SJSA1 (cell line): ENCODE measurements around the gene CALR3. TPM values are rescaled to one million over a fixed set of nuclear protein-coding genes. Genes with fewer than 3 reads are reported as not detected.

Experiments
- DNase-seq, 2 experiments: peaks; one replicate each; pipeline ENCODE4 v3.0.0-alpha.2; 2015 to 2020; ENCODE audit warnings: low spot score in 2 of 2, low read depth in 1 of 2
- H3K27ac ChIP-seq: fragments of 250-450 bp; sonication (Bioruptor Pico); 2 replicates; pipeline ENCODE4 v1.5.1; 2020; ENCODE audit warnings: mild to moderate bottlenecking, moderate library complexity
- H3K27me3 ChIP-seq: fragments of 250-450 bp; sonication (Bioruptor Pico); replicated peaks from 2 replicates; pipeline ENCODE4 v1.5.1; 2020; ENCODE audit warnings: mild to moderate bottlenecking, moderate library complexity
- H3K36me3 ChIP-seq: fragments of 250-450 bp; sonication (Bioruptor Pico); 2 replicates; pipeline ENCODE4 v1.5.1; 2020; ENCODE audit warnings: mild to moderate bottlenecking
- H3K4me1 ChIP-seq: fragments of 250-450 bp; sonication (Bioruptor Pico); replicated peaks from 2 replicates; pipeline ENCODE4 v1.6.1; 2021; ENCODE audit warnings: mild to moderate bottlenecking
- H3K4me3 ChIP-seq: fragments of 250-450 bp; sonication (Bioruptor Pico); 2 replicates; pipeline ENCODE4 v1.5.1; 2020; ENCODE audit warnings: mild to moderate bottlenecking
- H3K9me3 ChIP-seq: fragments of 250-450 bp; sonication (Bioruptor Pico); replicated peaks from 2 replicates; pipeline ENCODE4 v1.5.1; 2020; ENCODE audit warnings: mild to moderate bottlenecking
- total RNA-seq: library from RNA; depleted of rRNA; stranded (reverse); fragments of >200 nt; shearing (Covaris generic); gene quantifications from 2 replicates; pipeline ENCODE4 v1.2.3, GENCODE V29; 2014

Gene CALR3
- total RNA-seq, 1 experiment from 2014 or later = not detected

DNA sequence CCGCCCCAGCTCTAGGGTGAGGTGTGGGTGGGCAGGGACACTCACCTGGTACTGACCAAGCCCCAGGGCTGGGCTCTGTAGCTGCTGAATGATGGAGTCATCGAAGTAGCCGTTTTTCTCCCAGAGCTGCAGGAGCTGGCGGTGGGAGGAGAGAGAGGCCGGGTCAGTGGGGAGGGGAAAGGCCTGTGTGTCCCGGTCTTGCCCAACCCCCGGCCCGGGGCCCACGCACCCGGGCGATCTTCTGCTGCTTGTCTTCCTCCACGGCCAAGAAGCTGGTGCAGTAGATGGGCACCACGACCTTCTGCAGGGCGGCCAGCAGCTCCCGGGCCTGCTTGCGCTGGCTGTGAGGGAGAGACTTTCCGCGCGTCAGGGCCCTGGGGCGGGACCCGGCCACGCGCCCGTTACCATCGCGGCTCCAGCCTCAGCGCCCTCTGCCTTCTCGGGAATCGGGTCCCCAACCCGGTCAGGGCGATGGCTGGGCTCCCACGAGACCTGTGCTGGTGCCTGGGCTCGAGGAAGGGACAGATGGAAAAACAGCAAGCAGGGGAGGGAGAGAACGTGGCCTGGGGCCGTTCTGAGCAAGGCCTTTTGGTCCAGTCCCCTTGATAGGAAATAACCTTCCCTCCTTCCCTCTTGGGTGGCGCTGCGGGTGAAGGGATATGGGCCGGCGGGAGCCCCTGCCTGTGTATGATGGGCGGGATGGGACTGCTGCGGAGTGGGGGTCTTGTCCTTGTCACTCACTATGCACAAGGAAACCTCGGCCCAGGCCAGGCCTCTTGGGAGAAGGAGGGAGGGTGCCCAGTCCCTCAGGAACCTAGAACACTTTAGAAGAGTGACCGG, 34.8 kb upstream of the CALR3 start:
- Histone ChIP-seq H3K4me3 (no peak overlapping the region), H3K4me1 (no peaks in the 10 kb centered on the region), H3K36me3 (peaks cover 98% of the 10 kb centered on the region), H3K27ac (no peak overlapping the region), H3K9me3 (no peaks in the 10 kb centered on the region), H3K27me3 (no peaks in the 10 kb centered on the region)
- no peak for DNase-seq

DNA sequence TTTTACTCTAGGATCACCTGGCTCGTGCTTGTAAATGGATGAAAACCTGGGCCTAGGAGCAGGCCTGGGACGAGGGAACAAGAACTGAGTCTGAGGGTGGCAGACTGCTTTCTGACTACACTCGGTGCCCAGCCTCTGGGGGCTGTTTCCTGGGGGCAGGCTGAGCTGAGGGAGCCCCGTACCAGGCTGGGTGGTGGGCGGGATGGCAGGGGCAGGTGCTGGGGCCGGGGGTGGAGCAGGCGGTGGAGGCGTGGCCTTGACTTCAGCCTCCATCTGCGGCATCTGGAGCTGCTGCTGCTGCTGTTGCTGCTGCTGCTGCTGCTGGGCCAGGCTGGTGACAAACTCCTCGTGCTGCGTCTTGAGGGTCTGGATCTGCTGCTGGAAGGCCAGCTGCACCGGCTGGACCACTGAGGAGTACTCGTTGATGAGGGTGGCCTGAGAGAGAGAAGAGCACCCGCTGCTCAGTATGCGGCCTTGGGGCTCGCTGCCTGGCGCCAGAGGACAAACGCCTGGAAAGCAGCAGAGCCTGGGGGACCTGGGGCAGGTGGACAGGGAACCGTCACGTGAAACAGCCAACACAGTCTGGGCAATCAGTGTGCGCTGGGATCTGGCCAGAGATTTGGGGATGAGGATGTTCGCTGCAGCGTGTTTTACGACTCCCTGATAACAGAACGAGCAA, 33.6 kb upstream of the CALR3 start:
- peaks cover 98% of the 10 kb centered on the region for H3K36me3 ChIP-seq
- H3K4me3 ChIP-seq = no peak overlapping the region
- no peaks in the 10 kb centered on the region for H3K9me3 ChIP-seq
- no peaks in the 10 kb centered on the region for H3K27me3 ChIP-seq
- H3K27ac ChIP-seq = no peak overlapping the region
- DNase-seq = no peak
- no peaks in the 10 kb centered on the region for H3K4me1 ChIP-seq

DNA sequence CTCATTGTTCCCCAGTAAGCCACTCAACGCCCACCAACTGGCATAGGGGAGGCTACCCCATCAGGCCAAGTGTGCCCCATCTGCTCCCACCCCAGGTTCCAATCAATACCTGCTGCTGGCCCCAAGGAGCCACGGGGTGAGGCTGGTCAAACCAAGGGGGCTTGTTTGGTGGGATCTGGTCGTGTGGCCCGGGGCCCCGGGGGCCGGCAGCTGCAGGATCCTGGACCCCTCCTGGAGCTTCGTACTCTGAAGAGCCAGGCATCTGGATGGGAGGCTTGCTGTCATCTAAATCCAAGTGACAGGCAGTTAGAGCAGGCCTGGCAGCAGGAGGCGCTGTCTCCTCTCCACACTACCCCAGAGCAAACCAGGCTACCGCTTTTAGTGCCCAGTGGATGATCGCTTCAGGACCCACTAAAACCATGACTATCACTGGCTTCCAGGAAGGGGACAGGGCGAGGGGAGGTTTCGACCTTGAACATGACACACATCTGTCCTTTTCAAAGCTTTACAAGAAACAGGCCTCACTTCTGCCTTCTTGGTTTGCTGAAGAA, 32.1 kb upstream of the CALR3 start:
- DNase-seq = peak in 1 of 2 experiments; percentile 45
- Histone ChIP-seq H3K36me3 (peaks cover 96% of the 10 kb centered on the region), H3K27ac (no peak overlapping the region), H3K27me3 (no peaks in the 10 kb centered on the region), H3K4me1 (no peaks in the 10 kb centered on the region), H3K9me3 (no peaks in the 10 kb centered on the region), H3K4me3 (no peak overlapping the region)

DNA sequence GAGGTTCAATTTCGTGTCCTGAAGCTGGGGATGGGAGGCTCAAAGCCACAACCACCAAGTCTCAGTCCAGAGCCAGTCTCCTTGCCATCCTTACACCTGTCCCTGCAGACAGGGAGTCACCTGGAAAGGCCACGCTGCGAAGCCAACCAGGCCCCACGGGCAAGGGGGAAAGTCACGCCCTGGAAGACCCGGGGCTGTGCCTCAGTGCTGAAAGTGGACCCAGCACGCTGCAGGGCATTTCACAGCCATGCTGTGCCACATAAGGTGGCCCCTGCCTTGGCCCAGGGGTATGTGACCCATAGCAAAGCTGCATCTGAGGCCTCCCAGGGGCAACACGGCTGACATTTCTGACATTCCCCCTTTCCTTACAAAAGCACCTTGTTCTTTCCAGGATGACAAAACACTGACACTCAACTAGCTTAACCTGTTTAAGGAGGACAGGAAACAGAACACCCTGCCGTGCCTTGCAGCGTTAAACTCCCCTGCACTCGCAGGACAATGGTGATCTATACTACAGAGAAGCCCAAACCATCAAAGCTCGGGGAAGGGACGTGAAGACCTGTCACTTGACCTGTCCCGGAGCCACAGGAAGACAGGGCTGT, 31.5 kb upstream of the CALR3 start:
- H3K4me1 ChIP-seq = no peaks in the 10 kb centered on the region
- no peaks in the 10 kb centered on the region for H3K27me3 ChIP-seq
- no peaks in the 10 kb centered on the region for H3K9me3 ChIP-seq
- DNase-seq = no peak
- no peak overlapping the region for H3K27ac ChIP-seq
- no peak overlapping the region for H3K4me3 ChIP-seq
- peaks cover 96% of the 10 kb centered on the region for H3K36me3 ChIP-seq

DNA sequence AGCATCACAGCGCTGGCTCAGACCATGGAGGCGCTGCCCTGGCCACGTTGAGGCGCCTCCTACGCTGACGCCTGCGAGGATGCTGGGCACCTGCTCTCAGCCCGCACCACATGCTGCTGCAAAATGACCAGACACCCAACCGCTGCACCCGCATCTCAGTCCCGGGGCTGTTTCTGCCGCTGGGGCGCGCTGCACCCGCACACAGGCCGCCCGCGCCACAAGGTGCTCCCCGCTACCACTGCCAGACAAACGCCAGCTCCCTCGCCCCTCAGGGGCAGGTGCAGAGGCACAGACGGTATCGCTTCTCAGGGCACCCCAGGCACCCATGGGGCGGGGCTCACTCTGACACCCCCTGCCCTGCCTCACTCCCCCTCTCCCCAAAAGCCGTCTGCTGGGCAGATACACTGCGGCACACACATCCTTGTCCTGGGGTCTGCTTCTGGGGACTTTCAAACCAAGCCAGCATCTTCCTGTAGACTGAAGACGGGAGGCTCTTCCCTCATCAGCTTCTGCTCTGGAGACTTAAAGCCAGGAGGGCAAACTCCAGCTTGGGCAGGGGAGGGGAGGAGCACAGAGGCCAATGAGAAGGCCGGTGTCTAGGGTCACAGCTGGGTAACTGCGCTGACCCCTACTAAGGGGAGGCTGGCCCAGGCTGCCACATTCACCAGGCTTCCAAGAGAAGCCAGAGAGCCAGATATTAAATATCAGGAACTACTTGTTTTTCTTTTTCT, 29.9 kb upstream of the CALR3 start:
- Histone ChIP-seq H3K36me3 (peaks cover 96% of the 10 kb centered on the region), H3K9me3 (no peaks in the 10 kb centered on the region), H3K4me3 (no peak overlapping the region), H3K27ac (no peak overlapping the region), H3K27me3 (no peaks in the 10 kb centered on the region), H3K4me1 (no peaks in the 10 kb centered on the region)
- DNase-seq = no peak

DNA sequence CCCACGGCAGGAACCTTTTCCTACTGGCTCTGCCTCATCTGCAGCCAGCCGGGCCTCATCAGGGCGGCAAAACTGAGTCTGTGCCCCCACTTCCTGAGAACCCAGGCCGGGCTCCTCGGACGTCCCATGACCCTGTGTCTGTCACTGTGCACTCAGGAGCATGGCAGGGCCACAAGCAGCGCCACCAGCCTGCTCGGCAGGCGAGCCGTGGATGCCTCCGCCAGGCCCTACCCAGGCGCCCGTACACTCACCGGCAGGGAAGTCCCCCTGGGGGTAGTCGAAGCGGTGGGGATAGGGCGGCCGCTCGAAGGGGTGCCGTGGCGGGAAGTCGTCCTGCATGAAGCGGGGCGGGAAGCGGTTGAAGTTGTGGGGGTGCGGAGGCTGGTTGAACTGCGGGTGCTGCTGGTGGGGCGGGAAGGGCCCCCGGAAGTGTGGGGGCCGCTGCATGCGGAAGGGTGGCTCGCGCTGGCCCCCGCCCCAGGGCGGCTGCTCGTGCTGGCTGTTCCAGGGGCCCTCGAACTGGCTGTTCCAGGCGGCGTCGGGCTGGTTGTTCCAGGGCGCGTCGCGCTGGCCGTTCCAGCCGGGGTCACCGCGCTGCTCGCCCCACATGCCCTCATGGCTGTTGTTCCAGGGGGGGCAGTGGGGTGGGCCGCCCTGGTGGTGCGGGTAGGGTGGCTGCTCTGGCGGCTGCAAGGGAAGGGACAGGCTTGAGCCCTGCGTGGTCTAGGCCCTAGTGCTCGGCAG, 29.2 kb upstream of the CALR3 start:
- no peak for DNase-seq
- H3K36me3 ChIP-seq = peaks cover 96% of the 10 kb centered on the region
- H3K27ac ChIP-seq = no peak overlapping the region
- H3K4me1 ChIP-seq = no peaks in the 10 kb centered on the region
- no peaks in the 10 kb centered on the region for H3K27me3 ChIP-seq
- H3K9me3 ChIP-seq = no peaks in the 10 kb centered on the region
- no peak overlapping the region for H3K4me3 ChIP-seq

DNA sequence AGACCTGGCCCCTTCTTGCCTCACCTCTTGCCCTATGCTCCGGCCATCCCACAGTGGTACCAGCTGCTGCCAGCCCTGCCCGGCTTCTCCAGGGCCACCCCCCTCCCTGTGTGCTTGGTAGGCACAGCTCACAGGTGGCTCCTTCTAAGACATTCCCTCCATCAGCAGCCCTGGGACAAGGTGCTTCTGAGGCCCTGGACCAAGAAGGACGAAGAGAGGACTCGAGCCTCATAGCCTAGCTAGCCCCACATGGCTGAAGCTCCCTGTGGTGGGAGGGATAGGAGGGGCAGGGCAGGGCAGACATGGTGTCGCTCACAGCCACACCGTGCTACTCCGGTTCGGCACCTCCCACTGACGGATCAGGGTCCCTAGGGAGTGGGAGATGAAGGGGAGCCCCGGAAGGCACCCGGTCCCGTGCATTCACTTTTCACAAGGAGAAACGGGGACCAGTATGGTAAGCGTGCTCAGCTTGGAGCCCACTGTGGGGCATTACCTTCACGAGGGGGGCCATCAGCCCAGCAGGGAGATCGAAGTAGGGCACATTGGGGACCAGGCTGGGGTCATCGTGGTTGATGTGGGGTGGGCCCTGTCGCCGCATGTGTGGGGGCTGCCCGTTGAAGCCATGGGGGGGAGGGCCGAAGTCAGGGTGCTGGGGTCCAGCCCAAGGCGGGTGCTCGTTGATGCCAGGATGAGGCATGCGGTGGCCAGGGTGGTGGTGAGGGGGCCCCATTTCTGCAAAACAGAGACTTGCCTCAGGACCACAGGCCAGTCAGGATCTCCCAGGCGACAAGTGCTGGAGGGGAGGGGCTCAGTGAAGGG, 26.8 kb upstream of the CALR3 start:
- no peak overlapping the region for H3K27ac ChIP-seq
- no peaks in the 10 kb centered on the region for H3K27me3 ChIP-seq
- peaks cover 96% of the 10 kb centered on the region for H3K36me3 ChIP-seq
- no peaks in the 10 kb centered on the region for H3K4me1 ChIP-seq
- no peak for DNase-seq
- H3K9me3 ChIP-seq = no peaks in the 10 kb centered on the region
- H3K4me3 ChIP-seq = no peak overlapping the region

DNA sequence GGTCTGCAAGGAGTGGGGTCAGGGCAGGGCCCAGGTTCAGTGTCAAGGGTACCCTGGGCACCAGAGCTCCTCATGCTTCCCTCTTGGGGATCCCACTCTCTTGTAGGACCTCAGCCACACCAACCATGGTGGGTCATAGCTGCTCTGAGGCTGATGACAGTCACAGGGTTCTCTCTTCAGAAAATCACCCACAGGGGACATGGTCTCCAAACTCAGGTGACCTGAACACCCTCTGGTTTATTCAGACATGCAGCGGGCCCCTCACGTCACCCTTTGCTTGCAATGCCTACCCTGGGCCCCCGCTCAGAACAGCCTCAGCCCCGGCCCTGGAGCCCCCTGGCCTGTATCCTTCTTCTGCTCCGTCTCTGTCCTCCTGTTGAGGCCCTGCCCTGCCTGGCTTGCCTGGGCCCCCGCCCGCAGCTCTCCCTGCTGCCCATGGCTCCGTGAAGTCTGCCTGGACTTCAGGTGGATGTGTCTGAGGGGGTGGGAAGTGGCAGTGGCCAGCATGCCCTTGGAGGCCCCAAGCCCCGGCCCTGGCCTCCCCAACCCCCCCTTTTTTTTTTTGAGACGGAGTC, 25.8 kb upstream of the CALR3 start:
- no peak for DNase-seq
- H3K36me3 ChIP-seq = peaks cover 96% of the 10 kb centered on the region
- H3K4me1 ChIP-seq = no peaks in the 10 kb centered on the region
- no peak overlapping the region for H3K27ac ChIP-seq
- no peaks in the 10 kb centered on the region for H3K27me3 ChIP-seq
- H3K4me3 ChIP-seq = no peak overlapping the region
- no peaks in the 10 kb centered on the region for H3K9me3 ChIP-seq

DNA sequence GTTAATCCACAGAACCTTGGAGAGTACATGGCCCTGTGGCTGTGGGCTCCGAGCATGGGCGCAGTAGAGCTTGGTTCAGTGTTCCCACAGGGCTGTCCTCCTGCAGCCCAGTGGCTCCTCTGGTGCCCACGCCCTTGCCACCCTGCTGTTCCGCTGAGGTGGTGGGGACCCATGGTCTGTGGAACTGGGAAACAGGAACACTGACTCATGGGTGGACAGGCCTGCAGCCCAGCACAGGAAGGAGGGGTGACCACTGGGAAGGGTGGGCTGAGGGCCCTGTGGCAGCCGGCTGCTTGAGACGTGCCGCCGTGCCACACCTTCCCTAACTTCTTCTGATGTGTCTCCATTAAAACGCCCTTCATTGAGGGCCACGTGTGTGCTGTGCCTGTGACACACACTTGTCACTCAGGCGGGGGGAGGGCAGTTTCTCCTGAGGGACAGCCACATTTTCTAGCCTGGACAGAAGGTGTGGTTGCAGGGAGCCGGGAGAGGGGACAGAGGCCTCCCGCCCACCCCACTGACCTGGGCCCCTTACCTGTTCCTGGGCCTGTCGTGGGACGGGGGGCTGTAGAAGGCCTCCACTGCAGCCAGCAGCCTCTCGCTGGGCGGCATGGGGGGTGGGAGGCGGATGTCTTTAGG, 25.1 kb upstream of the CALR3 start:
- Histone ChIP-seq H3K27ac (no peak overlapping the region), H3K9me3 (no peaks in the 10 kb centered on the region), H3K36me3 (peaks cover 92% of the 10 kb centered on the region), H3K4me3 (no peak overlapping the region), H3K27me3 (no peaks in the 10 kb centered on the region), H3K4me1 (no peaks in the 10 kb centered on the region)
- DNase-seq = peak in 1 of 2 experiments; percentile 44

DNA sequence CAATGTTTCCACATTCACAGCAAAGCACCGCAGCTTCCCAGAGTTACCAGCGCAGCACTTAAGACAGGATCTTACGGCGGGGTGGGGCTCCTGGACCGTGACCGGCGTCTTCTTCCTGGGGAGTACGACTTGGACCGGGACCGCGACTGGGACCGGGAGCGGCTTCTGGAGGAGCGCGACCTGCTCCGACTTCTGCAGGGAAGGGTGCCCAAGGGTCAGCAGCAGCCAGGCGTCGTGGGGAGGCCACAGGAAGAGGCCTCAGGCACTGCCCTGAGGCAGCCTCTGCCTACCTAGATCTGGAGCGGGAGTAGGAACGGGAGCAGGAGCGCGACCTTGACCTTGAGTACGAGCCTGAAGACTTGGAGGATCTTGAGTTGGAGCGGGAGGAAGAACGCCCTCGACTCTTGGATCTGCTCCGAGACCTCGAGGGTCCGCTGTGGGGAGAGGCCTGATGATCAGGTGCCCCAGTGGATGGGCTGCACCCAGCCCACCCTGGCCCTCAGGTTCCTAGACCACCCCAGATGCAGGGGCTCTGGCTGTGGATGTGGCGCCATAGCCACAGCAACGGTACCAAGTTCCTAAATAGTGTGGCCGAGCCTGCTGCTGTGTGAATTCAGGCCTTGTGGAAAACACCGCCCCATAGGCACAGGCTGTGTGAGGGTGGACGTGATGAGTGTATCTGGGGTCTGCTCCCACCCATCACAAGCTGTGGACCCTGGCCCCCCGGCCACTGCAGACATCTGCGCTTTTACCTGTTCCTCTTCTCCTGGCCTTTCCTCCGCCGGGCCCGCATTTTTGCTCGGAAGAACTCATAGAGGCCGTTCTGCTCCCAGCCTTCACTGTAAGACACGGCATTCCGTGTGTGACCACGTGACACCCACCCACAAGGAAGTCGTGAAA, 24.4 kb upstream of the CALR3 start:
- Histone ChIP-seq H3K4me1 (no peaks in the 10 kb centered on the region), H3K27ac (no peak overlapping the region), H3K4me3 (no peak overlapping the region), H3K9me3 (no peaks in the 10 kb centered on the region), H3K27me3 (no peaks in the 10 kb centered on the region), H3K36me3 (peaks cover 84% of the 10 kb centered on the region)
- no peak for DNase-seq

DNA sequence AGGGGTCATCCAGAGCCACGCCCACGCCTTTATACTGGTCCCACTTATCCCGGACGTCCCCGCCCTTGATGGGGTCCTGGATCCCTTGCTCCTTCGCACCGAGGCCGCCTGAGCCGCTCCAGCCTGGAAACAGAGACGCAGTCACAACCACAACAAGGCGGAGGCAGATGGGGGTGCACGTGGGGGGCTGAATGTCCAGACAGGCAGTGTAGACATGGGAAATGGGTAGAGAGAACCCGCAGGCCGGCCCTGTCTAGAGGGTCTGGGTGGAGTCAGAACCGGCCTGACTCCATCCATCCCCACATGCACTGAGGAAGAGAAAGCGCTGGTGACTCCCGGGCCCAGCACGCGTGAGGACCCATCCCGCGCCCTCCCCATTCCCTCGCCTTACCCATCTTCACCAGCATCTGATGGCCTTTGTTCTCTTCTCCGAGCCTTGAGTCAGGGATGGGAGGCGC, 23.3 kb upstream of the CALR3 start:
- no peak overlapping the region for H3K27ac ChIP-seq
- peaks cover 80% of the 10 kb centered on the region for H3K36me3 ChIP-seq
- no peaks in the 10 kb centered on the region for H3K4me1 ChIP-seq
- no peaks in the 10 kb centered on the region for H3K27me3 ChIP-seq
- H3K9me3 ChIP-seq = no peaks in the 10 kb centered on the region
- DNase-seq = no peak
- H3K4me3 ChIP-seq = no peak overlapping the region
